ENCODE results near the gene TMEM151A.
A peak's percentile ranks its signal among the peaks of the same experiment; 100 is the strongest.

Gene TMEM151A

GRCh38 chr11:66283461-66284105, 8.1 kb upstream of the TMEM151A start:
- no peak for DNase-seq

DNA sequence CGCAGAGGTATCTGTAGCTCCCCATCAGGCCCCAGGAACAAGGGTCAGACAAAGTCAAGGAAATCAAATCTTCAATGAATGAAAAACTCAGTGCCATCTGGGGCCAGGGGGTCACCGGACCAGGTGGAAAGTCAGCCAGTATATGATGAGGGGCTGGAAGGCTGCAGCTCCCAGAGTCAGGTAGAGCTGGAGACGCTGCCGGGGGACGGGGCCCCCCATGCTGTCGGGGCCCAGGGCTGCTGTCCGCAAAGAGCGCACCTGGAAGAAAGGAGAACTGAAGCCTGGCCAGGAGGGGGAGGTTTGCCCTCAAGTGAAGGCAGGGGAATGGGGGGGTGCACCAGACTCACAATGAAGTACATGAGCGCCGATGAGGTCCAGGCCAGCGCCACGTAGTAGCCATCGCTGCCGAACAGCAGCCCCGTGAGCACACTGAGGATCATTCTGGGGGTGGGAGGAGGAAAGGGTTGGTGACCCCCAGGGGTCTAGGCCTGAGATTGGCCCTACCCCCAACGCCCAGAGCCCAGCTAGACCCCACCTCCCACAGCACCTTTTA, 7.1 kb upstream of the TMEM151A start:
- DNase-seq: no peak

- DNase-seq: no peak
These were observed 6.3 kb upstream of the TMEM151A start for GRCh38 chr11:66285250-66285947.

- DNase-seq: no peak
These were observed 5.0 kb upstream of the TMEM151A start for GRCh38 chr11:66286699-66287098.

DNA sequence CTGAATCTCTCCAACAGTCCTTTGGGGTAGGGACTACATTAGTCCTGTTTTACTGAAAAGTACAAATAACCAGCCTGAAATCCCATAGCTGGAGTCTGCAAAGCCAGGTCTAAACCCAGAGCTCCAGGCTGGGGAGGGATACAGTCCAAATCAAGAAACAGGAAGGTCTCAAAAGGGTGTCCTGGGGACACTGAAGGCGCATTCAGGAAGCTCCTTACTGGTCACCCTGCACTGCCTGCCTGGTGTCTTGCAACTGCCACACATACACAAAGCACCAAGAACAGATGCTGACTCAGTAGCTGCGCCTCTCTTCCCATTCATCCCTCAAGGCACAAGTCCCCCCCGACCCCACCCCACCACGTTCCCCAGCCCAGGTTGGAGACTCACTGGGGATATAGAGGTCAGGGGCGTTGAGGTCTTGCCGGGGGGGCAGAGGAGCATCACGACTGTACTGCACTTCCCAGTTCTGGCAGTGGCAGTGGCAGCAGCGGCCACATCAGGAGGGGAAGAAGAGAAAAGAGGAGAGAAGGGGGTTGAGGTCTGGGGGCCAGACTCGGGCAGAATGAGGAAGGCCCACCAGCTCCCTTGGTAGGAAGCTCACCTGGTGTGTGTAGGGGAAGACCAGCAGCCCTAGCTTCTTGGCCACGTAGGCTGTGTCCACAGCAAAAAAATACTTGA, 4.3 kb upstream of the TMEM151A start:
- no peak for DNase-seq

DNA sequence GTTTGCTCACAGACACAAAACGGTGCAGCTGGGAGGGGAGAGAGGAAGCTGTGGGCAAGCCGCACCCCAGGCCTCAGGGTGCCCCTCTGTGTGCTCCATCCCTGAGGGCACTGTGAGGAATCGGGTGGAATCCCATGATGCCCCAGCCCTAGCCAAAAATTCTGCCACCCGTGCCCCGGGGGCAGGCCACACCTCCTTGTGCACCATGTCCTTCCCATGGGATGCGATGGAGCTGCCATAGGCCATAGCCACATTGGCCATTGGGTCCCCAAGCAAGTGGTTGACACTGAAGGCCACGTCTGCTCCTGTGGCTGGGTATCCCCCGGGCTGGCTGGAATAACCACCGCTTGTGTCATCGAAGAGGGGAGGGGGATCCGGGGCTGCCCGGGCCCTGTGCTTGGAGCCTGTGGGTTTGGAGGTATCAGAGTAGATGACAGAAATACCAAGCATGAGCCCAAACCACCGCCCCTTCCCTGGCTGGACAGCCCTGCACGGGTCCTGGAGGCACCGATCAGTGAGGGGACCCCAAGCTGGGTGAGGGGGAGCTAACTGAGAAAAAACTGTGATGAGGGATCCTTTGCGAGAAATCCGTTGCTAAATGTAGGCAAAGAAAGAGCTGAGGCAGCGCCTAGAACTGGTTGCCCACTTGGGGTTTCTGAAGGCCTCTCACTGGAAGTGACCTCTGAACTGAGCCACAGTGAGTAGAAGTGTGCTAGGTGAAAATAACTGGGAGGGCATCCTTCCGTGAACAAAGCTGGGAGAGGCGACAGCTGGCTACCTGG, 3.6 kb upstream of the TMEM151A start:
- DNase-seq: no peak

- DNase-seq: peak; percentile 98 to 99
These were observed 2.8 kb upstream of the TMEM151A start, which contains the start of gene YIF1A for GRCh38 chr11:66288671-66289547. YIF1A (minus strand) TSS chr11:66289143; CDS start chr11:66288985, 158 bp downstream.

GRCh38 chr11:66289548-66290329, 2.0 kb upstream of the TMEM151A start:
- DNase-seq: peak; percentile 71 to 77

- no peak for DNase-seq
These were observed 1.4 kb upstream of the TMEM151A start for GRCh38 chr11:66290330-66290621.

DNA sequence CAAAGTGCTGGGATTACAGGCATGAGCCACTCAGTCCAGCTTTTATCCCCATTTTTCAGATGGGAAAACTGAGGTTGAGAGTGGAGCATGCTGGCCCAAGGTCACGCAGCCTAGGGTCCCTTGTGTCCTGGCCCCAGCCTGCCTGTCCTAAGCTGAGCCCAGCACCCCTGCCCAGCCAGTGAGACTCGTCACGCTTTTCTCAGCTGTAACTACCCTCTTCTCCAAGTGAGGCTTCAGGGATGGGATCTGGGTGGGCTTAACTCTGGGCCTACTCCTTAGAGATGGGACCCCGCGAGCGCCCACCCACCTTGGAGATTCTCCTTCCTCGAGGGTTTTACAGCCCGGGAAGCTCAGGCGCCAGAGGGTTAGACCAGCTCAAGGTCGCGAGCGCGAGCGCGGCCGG, 390 bp upstream of the TMEM151A start:
- DNase-seq: no peak

DNA sequence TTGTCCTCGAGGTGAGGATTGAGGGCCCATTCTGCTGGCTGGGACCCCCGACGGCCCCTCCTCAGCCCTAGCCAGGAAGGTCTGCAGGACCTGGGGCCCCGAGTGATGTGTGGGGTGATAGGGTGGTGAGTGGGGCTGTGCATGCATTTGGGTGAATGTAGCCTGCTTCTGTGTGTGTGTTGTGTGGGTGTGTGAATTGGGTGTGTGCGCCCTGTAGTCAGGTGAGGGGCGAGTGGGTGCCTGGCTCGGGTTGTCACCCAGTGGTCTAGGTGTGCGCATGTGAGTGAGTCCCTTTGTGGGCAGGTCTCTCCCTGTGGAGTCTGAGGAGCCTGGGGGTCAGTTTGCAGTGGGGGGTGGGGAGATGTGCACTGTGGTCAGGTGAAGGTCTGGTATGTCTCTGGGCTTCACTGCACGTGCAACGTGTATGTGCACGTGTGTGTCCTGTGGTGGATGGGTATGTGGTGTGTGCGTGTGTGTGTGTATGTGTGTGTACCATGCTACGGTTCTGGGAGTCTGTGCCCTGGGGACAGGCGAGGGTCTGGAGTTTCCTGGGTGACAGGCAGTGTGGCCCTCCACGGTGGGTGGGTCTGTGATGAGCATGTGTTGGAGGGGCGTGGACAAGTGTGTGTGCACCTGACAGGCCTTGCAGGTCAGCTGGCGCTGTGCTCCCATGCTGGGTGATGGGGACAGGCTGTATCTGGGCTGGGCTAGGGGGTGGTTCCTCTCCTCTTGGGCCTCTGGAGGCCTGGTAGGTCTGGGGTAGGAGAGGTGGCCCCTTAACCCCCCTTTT, 1.0 kb downstream of the TMEM151A start:
- DNase-seq: no peak

DNA sequence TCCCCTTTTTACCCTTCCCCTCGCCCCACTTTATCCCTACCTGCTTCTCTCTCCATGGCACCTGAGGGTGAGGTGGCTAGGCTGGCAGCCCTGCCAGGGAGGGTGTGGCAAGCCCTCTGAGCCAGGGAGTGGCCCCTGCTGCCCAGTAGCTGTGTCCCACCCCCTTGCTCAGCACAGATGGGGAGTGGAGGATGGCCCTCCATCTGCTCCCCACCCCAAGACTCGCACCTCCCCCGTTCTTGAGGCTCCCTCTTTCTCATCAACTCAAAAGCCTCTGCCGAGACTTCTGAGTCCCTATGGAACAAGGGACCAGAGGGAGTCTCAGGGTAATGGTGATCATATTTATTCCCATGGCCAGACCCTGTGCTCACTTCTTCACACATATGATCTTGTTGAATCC, 1.7 kb downstream of the TMEM151A start:
- no peak for DNase-seq

GRCh38 chr11:66293777-66294625, 2.3 kb downstream of the TMEM151A start:
- no peak for DNase-seq

- no peak for DNase-seq
These were observed 3.2 kb downstream of the TMEM151A start for GRCh38 chr11:66294626-66295620.

DNA sequence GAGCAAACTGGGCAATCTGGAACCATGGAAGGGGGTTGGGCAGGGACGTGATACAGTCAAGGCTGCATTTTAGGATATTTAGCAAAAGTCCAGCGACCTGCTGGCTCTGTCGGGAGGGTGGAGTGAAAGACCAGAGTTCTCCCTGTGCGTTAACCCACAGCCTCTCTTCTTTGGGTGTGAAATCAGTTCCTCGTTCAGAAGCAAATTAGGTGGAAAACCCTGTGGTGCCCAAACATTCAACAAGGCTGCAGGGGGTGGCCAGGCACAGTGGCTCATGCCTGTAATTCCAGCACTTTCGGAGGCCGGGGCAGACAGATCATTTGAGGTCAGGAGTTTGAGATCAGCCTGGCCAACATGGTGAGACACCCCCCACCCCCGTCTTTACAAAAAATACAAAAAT, 5.9 kb downstream of the TMEM151A start:
- no peak for DNase-seq

- no peak for DNase-seq
These were observed 7.5 kb downstream of the TMEM151A start for GRCh38 chr11:66299186-66299585.

DNA sequence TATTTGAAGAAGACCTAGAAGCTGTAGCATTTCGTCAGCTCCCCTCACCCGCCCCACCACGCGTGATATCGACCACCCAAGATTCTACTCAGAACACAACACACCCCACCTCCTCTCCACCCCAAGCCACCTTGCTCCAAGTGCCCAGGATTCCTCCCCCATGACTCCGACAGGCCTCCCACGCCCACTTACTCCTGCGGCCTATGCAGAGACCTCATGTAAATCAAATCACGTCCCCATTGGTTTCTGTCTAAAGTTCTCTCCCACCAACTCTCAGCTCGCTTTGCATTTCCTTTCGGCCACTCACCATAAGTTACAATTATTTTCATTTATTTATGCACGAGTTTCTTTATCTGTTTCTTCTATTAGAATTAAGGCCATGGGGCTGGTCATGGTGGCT, 11.0 kb downstream of the TMEM151A start:
- no peak for DNase-seq

- DNase-seq: no peak
These were observed 17.8 kb downstream of the TMEM151A start for GRCh38 chr11:66309475-66309874.

Data from Kasumi-1 (cell line).